ENCODE data around the gene RPN1.
"Not testable (repeated sequence)": the region's sequence is repeated elsewhere in the genome, so short reads cannot be mapped to it uniquely, and the experiment has no call there.

RPN1 gene

GRCh38 chr3:128650096-128651050 is at the start of gene RPN1:
Gene RPN1 (minus strand): TSS chr3:128650818. CDS start chr3:128650800, 18 bp downstream.
- peak; percentile 97 for DNase-seq

GRCh38 chr3:128698211-128699047 is 47.8 kb upstream of the RPN1 start:
- DNase-seq, result peak; percentile 21

- DNase-seq, result no peak
Measured at GRCh38 chr3:128697341-128697740, 46.7 kb upstream of the RPN1 start.

GRCh38 chr3:128693696-128694095 is 43.1 kb upstream of the RPN1 start:
- DNase-seq, result no peak

- no peak for DNase-seq
Measured at GRCh38 chr3:128689060-128689459, 38.4 kb upstream of the RPN1 start.

- no peak for DNase-seq
Measured at GRCh38 chr3:128686465-128686864, 35.8 kb upstream of the RPN1 start.

GRCh38 chr3:128684986-128685726 is 34.5 kb upstream of the RPN1 start:
- DNase-seq, result no peak

GRCh38 chr3:128683957-128684356 is 33.3 kb upstream of the RPN1 start:
- DNase-seq, result no peak

GRCh38 chr3:128681369-128681829 is 30.8 kb upstream of the RPN1 start:
- no peak for DNase-seq

GRCh38 chr3:128680603-128681368 is 30.2 kb upstream of the RPN1 start:
- peak; percentile 99 for DNase-seq

GRCh38 chr3:128679338-128679737 is 28.7 kb upstream of the RPN1 start:
- no peak for DNase-seq

GRCh38 chr3:128675802-128676201 is 25.2 kb upstream of the RPN1 start:
- DNase-seq, result not testable (repeated sequence)

GRCh38 chr3:128674161-128674784 is 23.7 kb upstream of the RPN1 start:
- DNase-seq, result no peak

GRCh38 chr3:128667641-128668040 is 17.0 kb upstream of the RPN1 start:
- no peak for DNase-seq

GRCh38 chr3:128665362-128666021 is 14.9 kb upstream of the RPN1 start:
- DNase-seq, result no peak

- DNase-seq, result no peak
Measured at GRCh38 chr3:128663151-128663550, 12.5 kb upstream of the RPN1 start.

GRCh38 chr3:128655531-128655930 is 4.9 kb upstream of the RPN1 start:
- DNase-seq, result no peak

GRCh38 chr3:128653993-128654805 is 3.6 kb upstream of the RPN1 start:
- not testable (repeated sequence) for DNase-seq

- peak; percentile 58 for DNase-seq
Measured at GRCh38 chr3:128653383-128653992, 2.9 kb upstream of the RPN1 start.

Measured in activated naive CD4-positive, alpha-beta T cell treated with Interleukin-2 at 50 U/mL for 16 hours (primary cell).